AG04450 (cell line): ENCODE data around the gene ZCCHC13. TPM values are rescaled to one million over a fixed set of nuclear protein-coding genes. Genes with fewer than 3 reads are reported as not detected.
A peak's percentile ranks its signal among the peaks of the same experiment; 100 is the strongest.

ENCODE experiments used
- CTCF ChIA-PET: fragments of 300-600, 350-600 bp; formaldehyde crosslinking; extraction: SDS; loops from one replicate; lab custom pipeline; 2022; ENCODE audit warnings: antibody characterized with exemption, inconsistent platforms; lab: Charles Lee
- POLR2A ChIA-PET: fragments of 350-600 bp; formaldehyde crosslinking; extraction: SDS; loops from one replicate; lab custom pipeline; 2021; ENCODE audit warnings: antibody characterized with exemption, inconsistent platforms; lab: Yijun Ruan, JAX
- DNase-seq: peaks from one replicate; pipeline ENCODE4 v3.0.0-alpha.2; 2011; ENCODE audit warnings: low read depth, low spot score
- H3K27ac ChIP-seq: one replicate; pipeline ENCODE4 v1.5.1; 2012; ENCODE audit warnings: low read depth, low read length, control low read depth
- H3K27me3 ChIP-seq: one replicate; pipeline ENCODE4 v1.6.0; 2012; ENCODE audit warnings: low read length; ENCODE audit not compliant: control insufficient read depth, insufficient read depth
- H3K4me3 ChIP-seq: 2 replicates; pipeline ENCODE4 v1.5.1; 2011; ENCODE audit warnings: mild to moderate bottlenecking, low read depth, low read length, control low read depth
- H3K9me3 ChIP-seq: 2 replicates; pipeline ENCODE4 v1.5.1; 2012; ENCODE audit warnings: low read length; ENCODE audit not compliant: control insufficient read depth, insufficient read depth
- polyA plus RNA-seq: library from polyadenylated mRNA; depleted of rRNA; stranded (reverse); fragments of >200 nt; gene quantifications from 2 replicates; pipeline ENCODE4 v1.2.3, GENCODE V29; 2011
- TF ChIP-seq, protein P1 (sequence below): IDR thresholded peaks from 2 replicates; pipeline ENCODE4 v1.5.1; 2011; ENCODE audit warnings: low read depth, low read length, control low read depth, inconsistent platforms

ZCCHC13 gene
- polyA plus RNA-seq, 1 experiment: not detected

DNA sequence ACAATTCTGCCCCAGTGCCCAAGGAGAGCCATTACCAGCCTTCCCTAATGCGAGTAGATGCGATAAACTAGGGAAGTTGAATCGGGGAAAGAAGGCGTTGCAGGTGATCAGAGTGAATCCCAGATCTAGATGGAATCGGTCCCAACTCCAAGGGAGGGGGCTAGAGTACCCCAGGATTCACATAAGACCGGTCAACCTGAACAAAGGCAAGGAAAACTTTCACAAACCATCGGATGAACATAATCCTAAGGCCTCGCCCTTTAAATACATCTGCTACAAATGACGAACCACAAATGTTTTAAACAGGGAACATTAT, 11.2 kb upstream of the ZCCHC13 start:
- POLR2A ChIA-PET: interaction anchor here (0.6 to 2.0 kb wide), 4 partner anchors 42 to 322 kb away, joined by 3 to 10 read pairs (median 6); partner anchors contain the start of gene RLIM
- no peak for DNase-seq
- TF ChIP-seq, protein P1, sequence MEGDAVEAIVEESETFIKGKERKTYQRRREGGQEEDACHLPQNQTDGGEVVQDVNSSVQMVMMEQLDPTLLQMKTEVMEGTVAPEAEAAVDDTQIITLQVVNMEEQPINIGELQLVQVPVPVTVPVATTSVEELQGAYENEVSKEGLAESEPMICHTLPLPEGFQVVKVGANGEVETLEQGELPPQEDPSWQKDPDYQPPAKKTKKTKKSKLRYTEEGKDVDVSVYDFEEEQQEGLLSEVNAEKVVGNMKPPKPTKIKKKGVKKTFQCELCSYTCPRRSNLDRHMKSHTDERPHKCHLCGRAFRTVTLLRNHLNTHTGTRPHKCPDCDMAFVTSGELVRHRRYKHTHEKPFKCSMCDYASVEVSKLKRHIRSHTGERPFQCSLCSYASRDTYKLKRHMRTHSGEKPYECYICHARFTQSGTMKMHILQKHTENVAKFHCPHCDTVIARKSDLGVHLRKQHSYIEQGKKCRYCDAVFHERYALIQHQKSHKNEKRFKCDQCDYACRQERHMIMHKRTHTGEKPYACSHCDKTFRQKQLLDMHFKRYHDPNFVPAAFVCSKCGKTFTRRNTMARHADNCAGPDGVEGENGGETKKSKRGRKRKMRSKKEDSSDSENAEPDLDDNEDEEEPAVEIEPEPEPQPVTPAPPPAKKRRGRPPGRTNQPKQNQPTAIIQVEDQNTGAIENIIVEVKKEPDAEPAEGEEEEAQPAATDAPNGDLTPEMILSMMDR: no peak
- Histone ChIP-seq H3K27ac (peak overlapping the region; percentile 61), H3K27me3 (no peaks in the 10 kb centered on the region), H3K4me3 (peak overlapping the region; percentile 81), H3K9me3 (peaks cover 5% of the 10 kb centered on the region; the same call in 1 of the 2 replicates)
- CTCF ChIA-PET: no interaction called here

- peaks cover 2% of the 10 kb centered on the region; the same call in 1 of the 2 replicates for H3K9me3 ChIP-seq
- POLR2A ChIA-PET: no interaction called here
- CTCF ChIA-PET: interaction anchor here (0.7 kb wide), 2 partner anchors 48 to 51 kb away, joined by 3 read pairs; no protein-coding TSS in a partner anchor
- H3K4me3 ChIP-seq: peak overlapping the region; percentile 81
- peak overlapping the region; percentile 61 for H3K27ac ChIP-seq
- no peaks in the 10 kb centered on the region for H3K27me3 ChIP-seq
- peak; percentile 36 for DNase-seq
- TF ChIP-seq, protein P1: no peak
Measured at GRCh38 chrX:74293343-74293946, 10.5 kb upstream of the ZCCHC13 start.

GRCh38 chrX:74295101-74295500, 8.9 kb upstream of the ZCCHC13 start:
- H3K27me3 ChIP-seq: no peaks in the 10 kb centered on the region
- H3K9me3 ChIP-seq: no peaks in the 10 kb centered on the region
- POLR2A ChIA-PET: no interaction called here
- CTCF ChIA-PET: no interaction called here
- no peak overlapping the region for H3K27ac ChIP-seq
- no peak for DNase-seq
- TF ChIP-seq, protein P1: no peak
- no peak overlapping the region for H3K4me3 ChIP-seq

DNA sequence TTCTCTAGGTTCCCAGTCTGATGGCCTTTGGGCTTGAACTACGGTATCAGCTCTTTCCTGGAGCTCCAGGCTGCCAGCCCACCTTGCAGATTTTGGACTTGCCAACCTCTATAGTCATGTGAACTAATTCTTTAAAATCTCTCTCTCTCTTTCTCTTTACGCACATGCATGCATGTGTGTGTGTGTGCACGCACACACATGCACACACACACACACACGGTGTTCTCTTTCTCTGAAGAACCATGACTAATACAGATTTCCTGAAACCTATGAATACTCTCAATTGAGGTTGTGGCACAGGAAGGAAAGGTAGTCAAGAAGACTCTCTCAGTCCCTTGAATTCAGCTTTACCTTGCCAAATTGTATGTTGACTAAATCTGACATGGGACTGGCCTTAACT, 6.2 kb upstream of the ZCCHC13 start:
- Histone ChIP-seq H3K27me3 (no peaks in the 10 kb centered on the region), H3K27ac (no peak overlapping the region), H3K4me3 (no peak overlapping the region), H3K9me3 (no peaks in the 10 kb centered on the region)
- ChIA-PET CTCF (no interaction called here), POLR2A (no interaction called here)
- TF ChIP-seq, protein P1: no peak
- no peak for DNase-seq

DNA sequence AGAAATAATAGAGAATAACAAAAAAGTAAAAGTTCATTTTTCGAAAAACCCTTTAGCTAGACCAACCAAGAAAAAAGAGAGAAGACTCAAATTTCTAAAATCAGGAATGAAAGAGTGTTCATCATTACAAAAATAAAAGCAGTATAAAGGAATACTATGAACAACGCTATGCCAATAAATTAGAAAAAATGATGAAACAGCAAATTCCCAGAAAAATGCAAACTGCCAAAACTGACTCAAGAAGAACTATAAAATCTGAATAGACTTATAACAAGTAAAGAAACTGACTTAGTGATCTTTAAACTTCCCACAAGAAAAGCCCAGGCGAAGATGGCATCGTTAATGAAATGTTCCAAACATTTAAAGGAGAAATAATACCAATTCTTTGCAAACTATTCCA, 3.1 kb upstream of the ZCCHC13 start:
- ChIA-PET CTCF (no interaction called here), POLR2A (no interaction called here)
- TF ChIP-seq, protein P1: no peak

More for the DNA sequence above, 3.1 kb upstream of the ZCCHC13 start:
- H3K27ac ChIP-seq: no peak overlapping the region
- H3K9me3 ChIP-seq: peaks cover 3% of the 10 kb centered on the region; the same call in 1 of the 2 replicates
- DNase-seq: no peak
- H3K4me3 ChIP-seq: no peak overlapping the region
- H3K27me3 ChIP-seq: no peaks in the 10 kb centered on the region
